NT2/D1 (cell line): ENCODE results near the gene CLEC7A.

ENCODE experiments used
- SUZ12 ChIP-seq: IDR thresholded peaks from 2 replicates; pipeline ENCODE4 v1.6.1; 2011; ENCODE audit not compliant: insufficient read length, insufficient read depth; ENCODE audit errors: extremely low read depth
- YY1 ChIP-seq: IDR thresholded peaks from 2 replicates; pipeline ENCODE4 v1.6.1; 2011; ENCODE audit not compliant: insufficient read length, insufficient read depth
- ZNF274 ChIP-seq: IDR thresholded peaks from 2 replicates; pipeline ENCODE4 v1.6.1; 2011; ENCODE audit warnings: mild to moderate bottlenecking, low read depth, low read length

DNA sequence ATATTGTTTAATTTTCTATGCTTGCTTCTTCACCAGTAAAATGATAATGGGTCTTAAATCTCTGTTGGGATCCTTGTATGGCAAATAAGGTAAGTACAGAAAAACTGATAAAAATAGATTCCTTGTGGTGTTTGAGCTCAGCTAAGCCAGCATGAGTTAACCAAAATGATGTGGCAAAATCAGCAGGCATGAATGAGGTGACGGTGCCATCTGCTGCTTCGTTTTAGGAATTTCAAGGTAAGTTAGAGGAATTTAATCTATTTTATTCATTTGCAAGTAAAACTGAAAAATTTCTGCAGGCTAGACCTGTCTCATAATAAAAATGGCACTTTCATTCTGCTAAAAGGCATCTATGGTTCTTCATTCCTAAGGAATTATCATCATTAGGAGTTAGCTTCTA, 10.0 kb upstream of the CLEC7A start:
- TF ChIP-seq YY1, result no peak
- no peak for TF ChIP-seq SUZ12
- TF ChIP-seq ZNF274, result no peak
